Esophagus squamous epithelium (tissue), 5 donors: ENCODE data around the gene PML. TPM values are rescaled to one million over a fixed set of nuclear protein-coding genes. Genes with fewer than 3 reads are reported as not detected.

ENCODE experiments used
- DNase-seq: peaks from one replicate; lab custom pipeline; 2025; lab: John Stamatoyannopoulos, UW
- H3K27ac ChIP-seq, 4 donors: fragments of 200-600 bp; sonication (generic); one replicate each; pipeline ENCODE4 v1.5.1; 2016 to 2019; ENCODE audit warnings: mild to moderate bottlenecking in 1 of 4
- H3K27me3 ChIP-seq, 4 donors: fragments of 200-600 bp; sonication (generic); 1 replicate in 3 of 4; 2 replicates in 1 of 4; pipeline versions ENCODE4 v1.5.1 to v1.6.0; 2017 to 2021; ENCODE audit warnings: antibody characterized with exemption in 1 of 4
- H3K36me3 ChIP-seq, 3 donors: fragments of 200-600 bp; sonication (generic); one replicate each; pipeline ENCODE4 v1.5.1; 2016 to 2019
- H3K4me1 ChIP-seq, 3 donors: fragments of 200-600 bp; sonication (generic); one replicate each; pipeline ENCODE4 v1.5.1; 2017 to 2019
- H3K4me3 ChIP-seq, 4 donors: fragments of 200-600 bp; sonication (generic); 1 replicate in 3 of 4; 2 replicates in 1 of 4; pipeline ENCODE4 v1.5.1; 2016 to 2019; ENCODE audit warnings: mild to moderate bottlenecking in 2 of 4, moderate library complexity in 1 of 4
- H3K9me3 ChIP-seq, 3 donors: fragments of 200-600 bp; sonication (generic); one replicate each; pipeline ENCODE4 v1.5.1; 2016 to 2019
- POLR2A ChIP-seq, 4 donors: fragments of 450-650 bp; IDR thresholded peaks; one replicate each; pipeline ENCODE4 v1.6.1; 2017; ENCODE audit warnings: antibody characterized with exemption in 4 of 4, mild to moderate bottlenecking in 4 of 4, moderate library complexity in 3 of 4
- WGBS, 2 donors: methylation state at CpG; one replicate each; pipeline ENCODE4 v1.1.5; 2018; 5-methylcytosine and 5-hydroxymethylcytosine counted together
- intact Hi-C: fragments of 100-400 bp; cut with DNase I; formaldehyde crosslinking; loops from one replicate; pipeline ENCODE4 v1.15.0; 2022
- total RNA-seq, 4 donors: library from RNA; depleted of rRNA; stranded (reverse); fragments of >200 nt; gene quantifications; one replicate each; pipeline ENCODE4 v1.1.0, GENCODE V29; 2016
- TF ChIP-seq, protein P1 (sequence below), 6 experiments: fragments of 450-650 bp in 4 of 6; fragments of 200-600 bp in 2 of 6; sonication (generic) in 2 of 6; IDR thresholded peaks; one replicate each; pipeline ENCODE4 v1.5.1; 2016 to 2019; ENCODE audit warnings: antibody characterized with exemption in 6 of 6, mild to moderate bottlenecking in 4 of 6, moderate library complexity in 4 of 6
- donor health status: DM: yes; HTN: yes; CAD: no.

PML gene
- total RNA-seq, 4 donors from 2014 or later: 34.0 to 52.3 (median 44.5) TPM

DNA sequence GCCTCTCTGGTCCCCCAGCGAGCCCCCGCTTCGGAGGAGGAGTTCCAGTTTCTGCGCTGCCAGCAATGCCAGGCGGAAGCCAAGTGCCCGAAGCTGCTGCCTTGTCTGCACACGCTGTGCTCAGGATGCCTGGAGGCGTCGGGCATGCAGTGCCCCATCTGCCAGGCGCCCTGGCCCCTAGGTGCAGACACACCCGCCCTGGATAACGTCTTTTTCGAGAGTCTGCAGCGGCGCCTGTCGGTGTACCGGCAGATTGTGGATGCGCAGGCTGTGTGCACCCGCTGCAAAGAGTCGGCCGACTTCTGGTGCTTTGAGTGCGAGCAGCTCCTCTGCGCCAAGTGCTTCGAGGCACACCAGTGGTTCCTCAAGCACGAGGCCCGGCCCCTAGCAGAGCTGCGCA is 3.5 kb downstream of the PML start:
- Histone ChIP-seq H3K9me3 (no peaks in the 10 kb centered on the region), H3K36me3 (peaks cover 4 to 50% (median 4%) of the 10 kb centered on the region in 3 donors), H3K4me1 (peaks cover 34 to 86% (median 61%) of the 10 kb centered on the region in 3 donors), H3K27ac (peak overlapping the region; percentile 72 to 99 (median 96)), H3K4me3 (peak overlapping the region in 3 of 4 donors; percentile 70 to 95 (median 90)), H3K27me3 (no peaks in the 10 kb centered on the region)
- intact Hi-C loops: no loop called here
- TF ChIP-seq POLR2A (IDR thresholded peaks at IDR 0.05): no peak
- TF ChIP-seq, protein P1, sequence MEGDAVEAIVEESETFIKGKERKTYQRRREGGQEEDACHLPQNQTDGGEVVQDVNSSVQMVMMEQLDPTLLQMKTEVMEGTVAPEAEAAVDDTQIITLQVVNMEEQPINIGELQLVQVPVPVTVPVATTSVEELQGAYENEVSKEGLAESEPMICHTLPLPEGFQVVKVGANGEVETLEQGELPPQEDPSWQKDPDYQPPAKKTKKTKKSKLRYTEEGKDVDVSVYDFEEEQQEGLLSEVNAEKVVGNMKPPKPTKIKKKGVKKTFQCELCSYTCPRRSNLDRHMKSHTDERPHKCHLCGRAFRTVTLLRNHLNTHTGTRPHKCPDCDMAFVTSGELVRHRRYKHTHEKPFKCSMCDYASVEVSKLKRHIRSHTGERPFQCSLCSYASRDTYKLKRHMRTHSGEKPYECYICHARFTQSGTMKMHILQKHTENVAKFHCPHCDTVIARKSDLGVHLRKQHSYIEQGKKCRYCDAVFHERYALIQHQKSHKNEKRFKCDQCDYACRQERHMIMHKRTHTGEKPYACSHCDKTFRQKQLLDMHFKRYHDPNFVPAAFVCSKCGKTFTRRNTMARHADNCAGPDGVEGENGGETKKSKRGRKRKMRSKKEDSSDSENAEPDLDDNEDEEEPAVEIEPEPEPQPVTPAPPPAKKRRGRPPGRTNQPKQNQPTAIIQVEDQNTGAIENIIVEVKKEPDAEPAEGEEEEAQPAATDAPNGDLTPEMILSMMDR (IDR thresholded peaks at IDR 0.05): peak in 5 of 6 experiments; percentile 41 to 83 (median 54)
- 51 to 79% methylated on average over 7 to 14 of the region's 27 CpGs for WGBS, 2 donors
- no peak for DNase-seq

DNA sequence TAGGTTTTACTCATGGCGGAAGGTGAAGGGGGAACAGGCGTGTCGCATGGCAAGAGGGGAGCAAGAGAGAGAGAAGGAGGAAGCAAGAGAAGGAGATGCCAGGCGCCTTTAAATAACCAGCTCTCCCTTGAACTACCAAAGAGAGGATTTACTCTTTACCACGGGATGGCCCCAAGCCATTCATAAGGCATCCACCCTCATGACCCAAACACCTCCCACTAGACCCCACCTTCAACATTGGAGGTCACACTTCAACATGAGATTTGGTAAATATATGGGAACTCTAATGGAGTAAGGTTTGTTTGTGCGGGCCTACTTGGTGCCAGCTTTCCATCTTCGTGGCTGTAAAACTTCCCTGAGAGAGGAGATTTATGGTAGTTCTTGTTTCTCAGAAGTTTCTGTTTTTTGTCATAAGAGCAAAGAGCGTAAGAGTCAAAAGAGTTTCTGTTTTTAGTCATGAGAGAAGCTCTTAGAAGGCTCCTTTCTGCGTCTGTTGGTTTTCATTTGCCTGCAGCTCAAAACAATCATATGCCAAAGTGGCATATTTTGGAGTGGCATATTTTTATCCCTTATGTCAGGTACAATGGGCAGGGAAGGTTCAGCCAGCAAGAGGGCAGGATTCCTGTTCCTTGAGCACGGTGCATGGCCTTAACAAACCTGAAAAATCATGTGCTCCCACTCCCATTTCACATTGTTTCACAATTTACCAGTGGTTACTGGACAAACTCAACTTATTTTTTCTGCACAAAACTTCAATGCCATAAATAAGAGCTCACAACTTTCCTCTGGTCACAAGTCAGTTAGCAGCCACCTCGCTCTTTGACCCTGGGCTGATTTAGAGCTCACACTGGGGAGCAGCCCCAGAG is 12.5 kb downstream of the PML start:
- intact Hi-C loops: no loop called here
- peaks cover 0 to 62% (median 12%) of the 10 kb centered on the region in 3 donors for H3K36me3 ChIP-seq
- peaks cover 14 to 77% (median 62%) of the 10 kb centered on the region in 3 donors for H3K4me1 ChIP-seq

DNA sequence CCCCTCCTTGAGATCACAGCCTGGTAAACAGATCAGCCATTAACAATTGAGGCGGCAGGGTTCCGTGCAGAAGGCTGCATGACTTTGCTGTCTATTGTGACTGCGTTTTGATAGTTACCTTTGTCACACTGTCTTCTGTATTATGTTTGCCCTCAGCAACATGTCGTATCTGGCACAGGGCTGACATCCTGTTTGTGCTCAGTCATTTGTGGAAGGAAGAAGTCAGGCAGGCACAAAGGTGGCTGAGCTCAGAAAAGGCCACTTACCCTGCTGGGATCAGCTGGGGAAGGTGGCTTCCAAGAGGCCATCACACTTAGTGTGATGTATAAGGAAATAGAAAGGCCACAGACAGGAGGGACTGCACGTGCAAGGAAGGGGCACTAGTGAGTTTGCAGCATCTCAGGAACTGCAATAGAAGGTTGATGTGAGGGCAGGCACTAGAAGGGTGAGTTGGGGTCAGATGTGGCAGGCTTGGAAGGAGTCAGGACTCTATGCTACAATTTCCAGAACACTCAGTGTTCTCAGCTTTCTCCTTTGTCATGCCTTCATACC is 13.4 kb downstream of the PML start:
- WGBS, 2 donors: 41 to 64% methylated on average over 4 of the region's 5 CpGs
- Histone ChIP-seq H3K27me3 (no peaks in the 10 kb centered on the region), H3K36me3 (peaks cover 0 to 61% (median 9%) of the 10 kb centered on the region in 3 donors), H3K4me3 (peak overlapping the region in 1 of 4 donors; percentile 8), H3K4me1 (peaks cover 14 to 76% (median 68%) of the 10 kb centered on the region in 3 donors), H3K27ac (peak overlapping the region in 3 of 4 donors; percentile 38 to 58 (median 41)), H3K9me3 (no peaks in the 10 kb centered on the region)
- DNase-seq: no peak
- intact Hi-C loops: no loop called here
- no peak for TF ChIP-seq POLR2A (IDR thresholded peaks at IDR 0.05)
- TF ChIP-seq, protein P1 (IDR thresholded peaks at IDR 0.05): no peak

More for the DNA sequence above, 12.5 kb downstream of the PML start:
- H3K4me3 ChIP-seq: no peak overlapping the region
- WGBS, 2 donors: 58 to 72% methylated on average over 11 of the region's 11 CpGs
- H3K9me3 ChIP-seq: no peaks in the 10 kb centered on the region
- H3K27ac ChIP-seq: peak overlapping the region in 3 of 4 donors; percentile 38 to 58 (median 41)
- H3K27me3 ChIP-seq: no peaks in the 10 kb centered on the region
- no peak for DNase-seq
- TF ChIP-seq POLR2A (IDR thresholded peaks at IDR 0.05): no peak
- TF ChIP-seq, protein P1 (IDR thresholded peaks at IDR 0.05): no peak

DNA sequence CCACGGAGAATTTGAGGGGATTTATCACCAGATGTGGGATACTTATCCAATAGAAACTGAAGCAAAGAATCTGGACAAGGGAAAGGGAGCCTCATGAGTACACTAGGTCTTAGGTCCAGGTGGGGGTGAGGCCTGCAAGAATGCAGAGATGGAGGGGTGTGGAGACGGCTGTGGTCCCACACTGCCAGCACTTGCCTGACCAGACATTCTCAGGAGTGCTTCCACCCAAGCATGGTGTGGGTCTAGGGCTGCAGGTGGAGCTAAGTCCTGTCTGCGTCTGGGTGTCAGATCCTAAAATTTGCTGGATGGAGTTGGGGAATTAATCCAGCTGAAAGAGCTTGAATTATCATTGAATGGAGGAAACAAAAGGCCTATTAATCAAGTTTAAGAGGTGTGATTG is 14.4 kb downstream of the PML start:
- DNase-seq: no peak
- Histone ChIP-seq H3K9me3 (no peaks in the 10 kb centered on the region), H3K4me3 (no peak overlapping the region), H3K27me3 (no peaks in the 10 kb centered on the region), H3K27ac (no peak overlapping the region), H3K36me3 (peaks cover 0 to 51% (median 6%) of the 10 kb centered on the region in 3 donors), H3K4me1 (peaks cover 14 to 81% (median 70%) of the 10 kb centered on the region in 3 donors)
- TF ChIP-seq POLR2A (IDR thresholded peaks at IDR 0.05): no peak
- TF ChIP-seq, protein P1 (IDR thresholded peaks at IDR 0.05): no peak
- intact Hi-C loops: no loop called here
- WGBS, 2 donors: 76 to 78% methylated on average over 3 of the region's 3 CpGs
